ENCODE data around the gene ST8SIA3.
A peak's percentile ranks its signal among the peaks of the same experiment; 100 is the strongest.

Gene ST8SIA3

GRCh38 chr18:57352271-57352701 lies at the start of gene ST8SIA3:
ST8SIA3 (plus strand) TSS chr18:57352557; CDS start chr18:57352847, 290 bp downstream.
- DNase-seq, result no peak

GRCh38 chr18:57311472-57311871 lies 40.9 kb upstream of the ST8SIA3 start:
- DNase-seq, result no peak

GRCh38 chr18:57312346-57313144 lies 39.8 kb upstream of the ST8SIA3 start:
- no peak for DNase-seq

GRCh38 chr18:57320603-57321002 lies 31.8 kb upstream of the ST8SIA3 start:
- no peak for DNase-seq

DNA sequence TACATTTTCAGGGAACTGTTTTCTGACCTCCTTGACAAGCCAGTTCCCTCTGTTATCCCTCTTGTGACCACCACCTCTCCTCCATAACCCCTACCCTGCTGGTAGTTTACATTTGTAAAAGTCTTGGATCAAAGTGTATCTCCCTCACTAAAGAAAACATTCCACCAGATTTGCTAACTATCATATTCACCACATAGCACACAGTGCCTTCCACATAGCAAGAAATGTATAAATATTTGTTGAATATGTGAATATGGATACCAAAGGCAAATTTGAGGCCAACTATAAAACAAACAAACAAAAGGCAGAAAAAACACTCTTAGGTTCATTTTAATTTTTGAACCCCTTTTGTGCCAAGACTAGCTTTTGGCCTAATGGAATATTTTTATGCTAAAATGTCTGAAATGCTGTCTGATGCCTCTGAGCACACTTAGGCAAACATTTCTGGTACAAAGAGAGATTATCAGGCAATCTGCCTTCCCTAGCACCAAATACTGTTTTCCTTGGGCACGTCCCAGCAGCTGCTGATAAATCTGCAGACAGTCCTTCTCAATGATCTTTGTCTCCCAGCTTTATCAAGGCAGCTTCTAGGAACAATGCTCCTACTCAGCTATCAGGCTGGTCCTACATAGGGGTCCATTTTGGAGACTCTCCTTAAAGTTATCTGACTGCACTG lies 26.7 kb upstream of the ST8SIA3 start:
- no peak for DNase-seq

DNA sequence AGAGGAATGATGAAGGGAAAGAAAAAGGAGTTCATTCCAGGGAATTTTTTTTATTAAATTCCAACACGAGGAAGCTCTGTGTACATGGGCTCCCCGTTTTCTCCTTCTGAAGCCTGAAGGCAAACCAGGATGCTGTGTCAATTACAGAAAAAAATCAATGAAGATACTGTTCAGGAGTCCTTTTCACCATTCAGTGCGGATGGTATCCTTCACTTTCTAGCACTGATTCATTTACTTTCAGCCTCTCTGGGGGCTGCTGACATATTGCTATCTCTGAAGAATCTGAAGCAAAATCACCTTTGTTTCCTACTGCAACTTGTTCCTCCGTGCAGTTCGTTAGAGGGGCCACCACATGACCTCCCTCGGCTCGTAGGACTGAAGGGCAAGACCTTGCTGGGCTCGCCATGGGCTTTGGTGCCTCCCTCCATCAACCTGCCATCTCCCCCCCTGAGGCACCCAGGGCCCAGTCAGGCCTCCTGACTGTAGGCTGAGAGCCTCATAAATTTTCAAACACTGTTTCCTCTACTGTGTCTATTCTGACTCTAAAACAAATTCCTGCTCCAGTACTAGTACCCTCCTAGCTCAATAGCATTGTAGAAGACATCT lies 25.5 kb upstream of the ST8SIA3 start:
- DNase-seq, result no peak

DNA sequence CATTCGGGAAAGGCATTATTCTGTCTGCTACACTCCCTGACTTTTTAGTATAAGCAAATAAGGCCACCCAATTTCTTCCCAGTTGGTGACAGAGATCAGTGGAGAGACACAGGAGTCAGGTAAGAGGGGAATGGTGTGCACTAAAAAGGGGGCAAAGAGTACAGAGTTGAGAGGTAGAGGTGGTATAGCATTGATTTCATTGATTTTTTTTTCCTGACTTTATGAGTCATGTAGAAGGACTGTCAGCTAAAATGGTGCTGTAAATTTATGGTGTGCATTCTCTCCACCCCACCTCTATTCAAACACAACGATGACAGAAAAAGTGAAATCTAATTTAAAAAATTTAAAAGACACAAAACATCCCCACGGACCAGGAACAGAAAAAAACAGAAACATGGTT lies 23.7 kb upstream of the ST8SIA3 start:
- no peak for DNase-seq

GRCh38 chr18:57329856-57330255 lies 22.5 kb upstream of the ST8SIA3 start:
- no peak for DNase-seq

GRCh38 chr18:57331718-57332117 lies 20.6 kb upstream of the ST8SIA3 start:
- DNase-seq, result no peak

DNA sequence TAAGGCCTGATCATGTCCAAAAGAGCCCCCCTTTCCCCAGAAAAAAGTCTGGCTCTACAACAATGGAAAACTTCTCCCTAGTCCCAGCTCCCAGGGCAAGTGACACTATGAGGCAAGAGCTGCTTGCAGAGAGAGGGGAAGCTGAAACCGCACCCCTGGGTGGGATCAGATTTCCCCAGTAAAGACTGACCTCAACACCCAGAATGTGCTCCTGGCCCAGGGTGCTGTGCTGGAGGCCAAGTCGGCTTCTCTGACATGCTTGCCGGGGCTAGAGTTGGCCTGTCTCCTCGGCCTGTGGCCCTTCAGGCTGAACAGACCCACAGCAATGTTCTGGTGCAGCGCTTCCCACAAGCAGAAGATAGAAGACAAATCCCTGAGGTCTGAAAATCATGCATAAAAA lies 18.4 kb upstream of the ST8SIA3 start:
- DNase-seq, result no peak

DNA sequence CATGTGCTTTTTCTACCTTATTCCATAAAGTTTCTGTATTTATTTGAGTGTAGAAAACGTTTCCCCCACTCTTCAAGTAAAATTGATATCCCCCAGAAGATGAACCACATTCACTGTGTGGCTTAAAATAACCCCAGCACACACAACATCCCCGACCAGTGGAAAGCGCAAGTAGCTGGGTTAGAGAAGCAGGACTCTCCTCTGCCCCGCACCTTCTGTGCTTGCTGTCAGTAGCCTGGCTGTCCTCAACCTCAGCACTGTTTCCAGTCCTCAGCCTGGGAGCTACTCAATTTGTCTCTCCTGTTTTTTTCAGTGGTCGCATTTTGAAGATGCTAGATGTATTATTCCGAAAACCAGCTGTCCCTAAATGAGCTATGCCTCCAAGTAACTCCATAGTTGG lies 18.0 kb upstream of the ST8SIA3 start:
- no peak for DNase-seq

GRCh38 chr18:57336343-57336742 lies 16.0 kb upstream of the ST8SIA3 start:
- DNase-seq, result no peak

DNA sequence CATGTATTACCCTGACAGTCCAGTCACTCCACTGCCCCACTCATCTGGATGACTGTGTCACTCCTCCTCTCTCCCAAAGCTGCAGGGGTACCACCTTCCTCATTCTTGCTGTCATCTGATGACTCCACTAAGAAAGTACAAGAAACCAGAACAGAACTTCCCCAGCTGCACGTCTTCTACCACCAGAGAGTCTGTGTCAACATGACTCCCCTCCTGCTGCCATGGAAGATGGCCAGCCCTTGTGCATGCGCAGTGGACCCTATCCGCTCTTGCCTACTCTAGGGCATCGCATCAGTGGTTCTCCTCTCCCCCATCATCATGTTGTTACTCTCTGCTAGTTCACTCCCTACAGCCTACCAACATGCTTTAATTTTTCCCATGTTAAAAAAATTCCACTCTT lies 14.5 kb upstream of the ST8SIA3 start:
- no peak for DNase-seq

DNA sequence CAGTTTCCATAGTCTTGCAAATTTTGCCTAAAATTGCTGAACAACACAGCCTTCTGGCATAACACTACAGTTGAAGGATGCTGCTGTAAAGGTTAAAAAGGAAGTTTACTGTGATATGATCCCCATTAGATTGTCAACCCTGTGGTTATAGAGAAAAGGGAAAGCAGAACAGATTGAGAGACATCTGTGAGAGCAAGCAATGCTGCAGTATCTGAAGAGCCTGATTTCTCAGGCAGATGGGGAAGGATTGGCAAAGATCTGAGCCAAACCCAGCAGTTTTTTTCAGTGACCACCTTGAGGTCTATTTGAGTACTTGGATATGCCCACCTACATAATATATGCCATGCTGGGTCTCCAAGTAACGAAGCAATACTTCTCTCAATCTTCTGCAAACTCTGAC lies 8.5 kb upstream of the ST8SIA3 start:
- DNase-seq, result no peak

- DNase-seq, result no peak
These were observed 5.5 kb upstream of the ST8SIA3 start for GRCh38 chr18:57346876-57347275.

DNA sequence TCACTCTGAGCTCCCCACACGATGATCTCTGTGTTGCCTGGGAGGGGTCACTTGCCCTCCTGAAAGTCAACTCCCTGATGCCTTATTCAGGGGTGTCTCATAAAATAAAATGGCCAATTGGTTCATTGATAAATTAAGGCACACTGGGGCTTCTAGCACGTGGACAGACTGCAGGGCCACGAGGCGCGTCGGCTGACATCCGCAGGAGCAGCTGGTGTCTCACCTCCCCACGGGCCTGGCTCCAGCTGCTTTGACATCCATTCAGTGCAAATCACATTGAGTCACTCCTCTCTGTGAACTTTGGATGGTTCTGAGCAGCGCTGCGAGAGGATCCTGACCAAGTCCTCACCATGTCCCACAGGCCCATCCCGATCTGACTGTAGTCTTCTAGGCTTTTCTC lies 4.6 kb upstream of the ST8SIA3 start:
- DNase-seq, result no peak

- no peak for DNase-seq
These were observed 392 bp downstream of the ST8SIA3 start for GRCh38 chr18:57352761-57353136.

DNA sequence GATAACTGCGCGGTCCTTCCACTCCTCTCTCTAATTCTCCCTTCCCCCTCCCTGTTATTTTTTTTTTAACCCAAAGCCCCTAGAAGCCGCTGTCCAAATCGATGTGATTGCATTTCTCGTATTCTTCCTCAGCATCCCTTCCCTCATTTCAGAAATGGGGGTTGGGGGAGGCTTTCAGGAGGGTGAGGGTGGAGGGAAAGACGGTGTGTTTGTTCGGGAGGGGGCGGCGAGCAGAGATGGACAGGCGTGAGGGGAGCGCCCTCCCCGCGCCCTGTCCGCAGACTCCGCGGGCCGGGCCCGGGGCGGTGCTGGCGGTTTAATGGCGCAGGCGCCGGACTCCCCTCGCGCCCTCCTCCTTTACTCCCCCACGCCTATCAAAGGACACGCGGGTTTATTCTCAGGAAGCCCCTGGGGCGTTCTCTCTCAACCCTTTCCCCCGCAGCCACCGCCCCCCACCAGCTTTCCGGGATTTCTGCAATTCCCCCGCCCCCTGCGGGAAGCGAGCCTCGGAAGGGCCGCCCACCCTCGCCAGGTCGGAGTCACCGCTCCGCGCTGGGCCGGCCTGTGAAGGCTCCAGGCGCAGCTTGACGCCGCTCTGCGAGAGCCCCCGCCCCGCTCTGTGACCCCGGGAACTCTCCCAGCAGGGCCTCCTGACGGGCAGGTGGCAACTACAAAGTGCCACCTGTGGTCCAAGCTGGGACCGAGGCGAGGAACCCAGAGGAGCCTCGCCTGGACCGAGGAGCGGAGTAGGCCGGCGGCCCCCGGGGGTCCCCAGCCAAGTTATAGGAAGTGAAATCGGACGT lies 981 bp downstream of the ST8SIA3 start:
- no peak for DNase-seq

DNA sequence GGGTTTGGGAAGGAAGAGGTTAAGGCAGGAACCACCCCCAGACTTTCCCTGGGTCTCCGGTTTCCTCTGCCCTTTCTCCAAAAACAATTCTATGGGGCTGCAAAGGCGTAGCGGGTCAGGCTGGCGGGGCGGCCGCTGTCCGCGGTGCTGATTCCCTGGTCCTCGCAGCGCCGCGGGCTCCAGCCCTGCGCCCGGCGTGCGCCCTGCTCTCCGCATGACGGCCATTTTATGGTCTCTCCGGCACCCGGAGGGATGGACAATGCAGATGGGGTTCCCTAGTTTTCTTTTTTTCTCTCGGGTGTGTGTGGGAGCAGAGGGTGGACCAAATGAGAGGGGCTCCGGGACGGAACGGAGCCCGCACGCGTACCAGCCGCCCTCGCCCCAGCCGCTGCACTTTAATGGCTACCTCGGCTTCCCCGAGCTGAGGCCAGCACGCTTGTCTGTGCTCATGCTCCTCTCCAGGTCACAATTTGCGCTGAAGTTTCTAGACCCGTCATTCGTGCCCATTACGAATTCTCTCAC lies 1.6 kb downstream of the ST8SIA3 start:
- peak; percentile 5 for DNase-seq

DNA sequence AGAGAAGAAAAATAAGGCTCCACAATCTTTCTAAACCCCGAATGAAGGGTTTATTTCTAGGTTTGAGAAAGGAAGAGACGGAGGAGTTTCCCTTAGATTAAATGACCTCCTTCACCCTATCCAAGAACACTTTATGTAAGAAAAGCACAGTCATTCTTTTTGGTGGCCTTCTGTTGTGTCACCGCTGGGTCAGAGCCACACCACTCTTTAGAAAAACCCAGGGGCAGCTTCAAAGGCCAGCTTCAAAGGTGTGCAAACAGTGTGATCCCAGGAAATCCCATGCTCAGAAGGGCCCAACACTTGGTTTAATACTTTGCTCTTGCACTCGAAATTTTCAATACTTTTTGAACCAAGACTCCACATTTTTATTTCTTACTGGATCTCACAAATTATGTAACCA lies 7.1 kb downstream of the ST8SIA3 start:
- DNase-seq, result no peak

- DNase-seq, result no peak
These were observed 10.4 kb downstream of the ST8SIA3 start for GRCh38 chr18:57362714-57363113.

GRCh38 chr18:57364460-57364859 lies 12.1 kb downstream of the ST8SIA3 start:
- DNase-seq, result no peak

GRCh38 chr18:57366528-57367081 lies 14.2 kb downstream of the ST8SIA3 start:
- no peak for DNase-seq
